GM23338 (cell line): ENCODE measurements around the gene NECTIN1. TPM values are rescaled to one million over a fixed set of nuclear protein-coding genes. Genes with fewer than 3 reads are reported as not detected.

ENCODE experiments used
- ATAC-seq: fragments of 200-7000 bp; cut with Tn5 transposase; 3 replicates; pipeline ENCODE4 v1.9.1; 2020
- DNase-seq: peaks from one replicate; pipeline ENCODE4 v3.0.0-alpha.2; 2015; ENCODE audit warnings: low spot score
- H2AFZ ChIP-seq: fragments of 200-600 bp; sonication (generic); 2 replicates; pipeline ENCODE4 v1.8.0; 2016; ENCODE audit warnings: antibody characterized with exemption, mild to moderate bottlenecking, moderate library complexity
- H3F3A ChIP-seq: fragments of 200-600 bp; sonication (generic); replicated peaks from 2 replicates; pipeline ENCODE4 v1.8.0; 2017; ENCODE audit warnings: antibody characterized with exemption, mixed run types, low read depth
- H3K27ac ChIP-seq: fragments of 200-600 bp; sonication (generic); 2 replicates; pipeline ENCODE4 v1.6.1; 2016; ENCODE audit warnings: low read depth
- H3K27me3 ChIP-seq: fragments of 200-600 bp; sonication (generic); 2 replicates; pipeline ENCODE4 v1.8.0; 2016; ENCODE audit warnings: mild to moderate bottlenecking, mixed run types, moderate library complexity; ENCODE audit not compliant: insufficient read depth
- H3K36me3 ChIP-seq: fragments of 200-600 bp; sonication (generic); 2 replicates; pipeline ENCODE4 v1.8.0; 2016; ENCODE audit warnings: mild to moderate bottlenecking; ENCODE audit not compliant: insufficient read depth
- H3K4me1 ChIP-seq: fragments of 200-600 bp; sonication (generic); 2 replicates; pipeline ENCODE4 v1.8.0; 2016; ENCODE audit warnings: mild to moderate bottlenecking, moderate library complexity; ENCODE audit not compliant: insufficient read depth
- H3K4me2 ChIP-seq: fragments of 200-600 bp; sonication (generic); 2 replicates; pipeline ENCODE4 v1.7.1; 2017; ENCODE audit warnings: mixed run types
- H3K4me3 ChIP-seq: fragments of 200-600 bp; sonication (generic); 2 replicates; pipeline ENCODE4 v1.6.1; 2016; ENCODE audit warnings: mixed run types
- H3K79me2 ChIP-seq: fragments of 200-600 bp; sonication (generic); replicated peaks from 2 replicates; pipeline ENCODE4 v1.8.0; 2017; ENCODE audit warnings: mild to moderate bottlenecking; ENCODE audit not compliant: insufficient read depth
- H3K9me2 ChIP-seq: fragments of 200-600 bp; sonication (generic); 2 replicates; pipeline ENCODE4 v1.8.0; 2017; ENCODE audit not compliant: insufficient read depth
- H4K20me1 ChIP-seq: fragments of 200-600 bp; sonication (generic); replicated peaks from 2 replicates; pipeline ENCODE4 v1.8.0; 2017; ENCODE audit warnings: mild to moderate bottlenecking; ENCODE audit not compliant: insufficient read depth
- H3K27ac Mint-ChIP-seq: 2 replicates; pipeline ENCODE4 v1.8.0; 2020; ENCODE audit warnings: inconsistent platforms, mild to moderate bottlenecking, moderate library complexity, mixed read lengths
- H3K27me3 Mint-ChIP-seq: 3 replicates; pipeline ENCODE4 v1.8.0; 2022; ENCODE audit warnings: low read depth, mild to moderate bottlenecking, moderate library complexity, mixed read lengths, inconsistent platforms; ENCODE audit not compliant: insufficient read depth, poor library complexity
- H3K36me3 Mint-ChIP-seq: 3 replicates; pipeline ENCODE4 v1.8.0; 2021; ENCODE audit warnings: low read depth, mild to moderate bottlenecking, inconsistent platforms, moderate library complexity, mixed read lengths
- H3K4me1 Mint-ChIP-seq: 3 replicates; pipeline ENCODE4 v1.8.0; 2020; ENCODE audit warnings: mild to moderate bottlenecking, inconsistent platforms, mixed read lengths
- H3K4me3 Mint-ChIP-seq: 3 replicates; pipeline ENCODE4 v1.8.0; 2021; ENCODE audit warnings: moderate library complexity, mild to moderate bottlenecking, inconsistent platforms, mixed read lengths
- H3K9me3 Mint-ChIP-seq: 3 replicates; pipeline ENCODE4 v1.8.0; 2020; ENCODE audit warnings: moderate library complexity, mild to moderate bottlenecking, inconsistent platforms, mixed read lengths
- CREB1 ChIP-seq: fragments of 250-450 bp; sonication (Bioruptor Pico); IDR thresholded peaks from 2 replicates; pipeline ENCODE4 v1.5.0; 2020; ENCODE audit warnings: low read depth, mild to moderate bottlenecking, moderate library complexity
- ETS1 ChIP-seq: IDR thresholded peaks from 2 replicates; pipeline ENCODE4 v1.6.1; 2016; ENCODE audit warnings: antibody characterized with exemption
- EZH2 ChIP-seq: fragments of 200-600 bp; sonication (generic); IDR thresholded peaks from one replicate; pipeline ENCODE4 v1.8.0; 2017; ENCODE audit warnings: antibody characterized with exemption, mild to moderate bottlenecking, low read depth; ENCODE audit not compliant: unreplicated experiment
- JUNB ChIP-seq: IDR thresholded peaks from one replicate; pipeline ENCODE4 v1.6.1; 2016; ENCODE audit warnings: antibody characterized with exemption; ENCODE audit not compliant: unreplicated experiment
- NANOG ChIP-seq: IDR thresholded peaks from 2 replicates; pipeline ENCODE4 v1.6.1; 2016; ENCODE audit warnings: antibody characterized with exemption, borderline replicate concordance
- POLR2AphosphoS5 ChIP-seq: IDR thresholded peaks from 2 replicates; pipeline ENCODE4 v1.6.1; 2016; ENCODE audit warnings: antibody characterized with exemption, low read depth
- STAT1 ChIP-seq: IDR thresholded peaks from one replicate; pipeline ENCODE4 v1.6.1; 2016; ENCODE audit warnings: antibody characterized with exemption; ENCODE audit not compliant: unreplicated experiment
- ZNF114 ChIP-seq: fragments of 250-450 bp; sonication (Bioruptor Pico); IDR thresholded peaks from 2 replicates; pipeline ENCODE4 v1.5.0; 2020; ENCODE audit warnings: mild to moderate bottlenecking, moderate library complexity
- ZNF331 ChIP-seq: fragments of 250-450 bp; sonication (Bioruptor Pico); IDR thresholded peaks from 2 replicates; pipeline ENCODE4 v1.5.0; 2020; ENCODE audit warnings: low read depth, mild to moderate bottlenecking, moderate library complexity
- ZNF462 ChIP-seq: fragments of 250-450 bp; sonication (Bioruptor Pico); IDR thresholded peaks from 2 replicates; pipeline ENCODE4 v1.5.0; 2020; ENCODE audit warnings: mild to moderate bottlenecking, moderate library complexity
- polyA plus RNA-seq: library from polyadenylated mRNA; unstranded; fragments of >200 nt; fragmentation: Nextera tagmentation; extraction: Ambion mirVana; gene quantifications from 2 replicates; pipeline ENCODE4 v1.2.1, GENCODE V29; 2016
- total RNA-seq: library from RNA; depleted of rRNA; stranded (reverse); fragments of >200 nt; shearing (Covaris generic); gene quantifications from 2 replicates; pipeline ENCODE4 v1.2.3, GENCODE V29; 2014
- TF ChIP-seq, protein P1 (sequence below): IDR thresholded peaks from one replicate; pipeline ENCODE4 v1.6.1; 2018; ENCODE audit warnings: antibody characterized with exemption; ENCODE audit not compliant: unreplicated experiment

The NECTIN1 gene
- total and polyA plus RNA-seq, 2 experiments from 2014 or later = 18.7 to 56.3 TPM

DNA sequence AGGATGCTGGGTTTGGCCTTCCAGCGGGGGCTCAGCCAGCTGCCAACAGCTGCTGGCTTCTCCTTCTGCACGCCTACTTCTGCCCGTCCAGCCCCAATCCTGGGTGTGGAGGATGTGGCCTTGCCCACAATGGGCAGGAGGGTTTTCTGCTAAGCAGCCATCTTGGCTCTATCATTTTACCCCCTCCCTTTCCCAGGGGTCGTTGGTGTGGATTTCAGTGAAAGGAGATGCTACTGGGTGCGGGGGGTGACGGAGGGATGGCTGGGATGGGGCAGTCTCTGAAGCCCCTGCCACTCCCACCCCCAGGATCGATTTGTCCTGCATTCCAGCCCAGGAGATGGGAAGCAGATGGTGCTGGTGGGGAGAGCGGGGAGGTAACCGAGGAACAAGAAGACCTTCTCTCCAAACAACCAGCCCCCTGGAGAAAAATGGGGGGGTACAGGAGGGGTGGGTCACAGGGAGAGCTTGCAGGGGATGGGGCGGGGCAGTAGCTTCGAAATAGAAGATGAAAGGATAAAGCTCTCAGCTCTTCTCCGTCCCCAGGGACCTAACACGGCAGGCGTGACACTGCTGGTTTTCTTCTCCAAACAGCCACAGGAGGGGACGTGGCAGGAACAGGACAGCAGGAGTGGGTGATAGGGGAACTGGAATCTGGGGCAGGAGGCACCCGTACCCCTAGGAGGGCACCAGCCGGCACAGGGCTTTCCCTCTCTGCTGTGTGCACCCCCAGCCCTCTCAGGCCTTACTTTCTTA lies 68.9 kb downstream of the NECTIN1 start:
- H3K4me3 Mint-ChIP-seq = no peak overlapping the region
- no peak for TF ChIP-seq STAT1
- no peak for TF ChIP-seq EZH2
- TF ChIP-seq ZNF331 (CRISPR knock-in tag) = no peak
- TF ChIP-seq JUNB = no peak
- TF ChIP-seq ETS1 = no peak
- TF ChIP-seq, protein P1, sequence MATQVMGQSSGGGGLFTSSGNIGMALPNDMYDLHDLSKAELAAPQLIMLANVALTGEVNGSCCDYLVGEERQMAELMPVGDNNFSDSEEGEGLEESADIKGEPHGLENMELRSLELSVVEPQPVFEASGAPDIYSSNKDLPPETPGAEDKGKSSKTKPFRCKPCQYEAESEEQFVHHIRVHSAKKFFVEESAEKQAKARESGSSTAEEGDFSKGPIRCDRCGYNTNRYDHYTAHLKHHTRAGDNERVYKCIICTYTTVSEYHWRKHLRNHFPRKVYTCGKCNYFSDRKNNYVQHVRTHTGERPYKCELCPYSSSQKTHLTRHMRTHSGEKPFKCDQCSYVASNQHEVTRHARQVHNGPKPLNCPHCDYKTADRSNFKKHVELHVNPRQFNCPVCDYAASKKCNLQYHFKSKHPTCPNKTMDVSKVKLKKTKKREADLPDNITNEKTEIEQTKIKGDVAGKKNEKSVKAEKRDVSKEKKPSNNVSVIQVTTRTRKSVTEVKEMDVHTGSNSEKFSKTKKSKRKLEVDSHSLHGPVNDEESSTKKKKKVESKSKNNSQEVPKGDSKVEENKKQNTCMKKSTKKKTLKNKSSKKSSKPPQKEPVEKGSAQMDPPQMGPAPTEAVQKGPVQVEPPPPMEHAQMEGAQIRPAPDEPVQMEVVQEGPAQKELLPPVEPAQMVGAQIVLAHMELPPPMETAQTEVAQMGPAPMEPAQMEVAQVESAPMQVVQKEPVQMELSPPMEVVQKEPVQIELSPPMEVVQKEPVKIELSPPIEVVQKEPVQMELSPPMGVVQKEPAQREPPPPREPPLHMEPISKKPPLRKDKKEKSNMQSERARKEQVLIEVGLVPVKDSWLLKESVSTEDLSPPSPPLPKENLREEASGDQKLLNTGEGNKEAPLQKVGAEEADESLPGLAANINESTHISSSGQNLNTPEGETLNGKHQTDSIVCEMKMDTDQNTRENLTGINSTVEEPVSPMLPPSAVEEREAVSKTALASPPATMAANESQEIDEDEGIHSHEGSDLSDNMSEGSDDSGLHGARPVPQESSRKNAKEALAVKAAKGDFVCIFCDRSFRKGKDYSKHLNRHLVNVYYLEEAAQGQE = no peak
- TF ChIP-seq POLR2AphosphoS5 = no peak
- TF ChIP-seq ZNF114 (CRISPR knock-in tag) = no peak
- no peak for TF ChIP-seq CREB1
- TF ChIP-seq ZNF462 (CRISPR knock-in tag) = no peak
- no peak for TF ChIP-seq NANOG

More for the DNA sequence above, 68.9 kb downstream of the NECTIN1 start:
- no peaks in the 10 kb centered on the region for H3K9me3 Mint-ChIP-seq
- H3K27me3 Mint-ChIP-seq = peaks cover 14% of the 10 kb centered on the region
- H3K4me3 ChIP-seq = no peak overlapping the region
- no peak overlapping the region for H3K4me2 ChIP-seq
- no peaks in the 10 kb centered on the region for H3K79me2 ChIP-seq
- no peaks in the 10 kb centered on the region; the same call in 1 of the 2 replicates for H3K36me3 ChIP-seq
- no peak overlapping the region for H3K27ac Mint-ChIP-seq
- H3F3A ChIP-seq = no peaks in the 10 kb centered on the region
- no peaks in the 10 kb centered on the region; the same call in 1 of the 2 replicates for H4K20me1 ChIP-seq
- no peaks in the 10 kb centered on the region for H3K9me2 ChIP-seq
- ATAC-seq (no peak), DNase-seq (no peak)
- peaks cover 17% of the 10 kb centered on the region for H3K4me1 Mint-ChIP-seq
- no peaks in the 10 kb centered on the region for H3K27me3 ChIP-seq
- no peak overlapping the region for H2AFZ ChIP-seq
- no peak overlapping the region for H3K27ac ChIP-seq
- peaks cover 11% of the 10 kb centered on the region for H3K4me1 ChIP-seq
- peaks cover 14% of the 10 kb centered on the region; the same call in 2 of the 3 replicates for H3K36me3 Mint-ChIP-seq
